ENCODE data around the gene BMPR1B.
"Not testable (repeated sequence)": the region's sequence is repeated elsewhere in the genome, so short reads cannot be mapped to it uniquely, and the experiment has no call there.

The BMPR1B gene

GRCh38 chr4:95158045-95158444 is 400.3 kb downstream of the BMPR1B start:
- H3K4me3 ChIP-seq (ENCODE audit: insufficient read depth, low read depth, low read length), result no peak overlapping the region
- peaks cover 7% of the 10 kb centered on the region for H3K4me1 ChIP-seq (ENCODE audit: control insufficient read depth, insufficient read depth, low read length)
- no peaks in the 10 kb centered on the region for H3K36me3 ChIP-seq (ENCODE audit: control insufficient read depth, insufficient read depth, low read length)
- H3K27me3 ChIP-seq (ENCODE audit: control insufficient read depth, insufficient read depth, low read length, poor library complexity, severe bottlenecking), result no peaks in the 10 kb centered on the region
- H3K27ac ChIP-seq (ENCODE audit: insufficient read depth, low read depth, low read length, poor library complexity, severe bottlenecking), result no peak overlapping the region
- no peaks in the 10 kb centered on the region for H3K9me3 ChIP-seq (ENCODE audit: control insufficient read depth, low read length)
- 88 to 95% methylated on average over 1 to 2 of the region's 2 CpGs for WGBS, 2 experiments

- H3K27me3 ChIP-seq (ENCODE audit: control insufficient read depth, insufficient read depth, low read length, poor library complexity, severe bottlenecking), result no peaks in the 10 kb centered on the region
- no peaks in the 10 kb centered on the region for H3K36me3 ChIP-seq (ENCODE audit: control insufficient read depth, insufficient read depth, low read length)
- peaks cover 7% of the 10 kb centered on the region for H3K4me1 ChIP-seq (ENCODE audit: control insufficient read depth, insufficient read depth, low read length)
- H3K27ac ChIP-seq (ENCODE audit: insufficient read depth, low read depth, low read length, poor library complexity, severe bottlenecking), result no peak overlapping the region
- 93 to 97% methylated on average over 2 of the region's 2 CpGs for WGBS, 2 experiments
- no peak overlapping the region for H3K4me3 ChIP-seq (ENCODE audit: insufficient read depth, low read depth, low read length)
- no peaks in the 10 kb centered on the region for H3K9me3 ChIP-seq (ENCODE audit: control insufficient read depth, low read length)
These were observed 400.9 kb downstream of the BMPR1B start for GRCh38 chr4:95158626-95159025.

GRCh38 chr4:95159384-95159783 is 401.6 kb downstream of the BMPR1B start:
- Histone ChIP-seq H3K4me3 (ENCODE audit: insufficient read depth, low read depth, low read length) (no peak overlapping the region), H3K27ac (ENCODE audit: insufficient read depth, low read depth, low read length, poor library complexity, severe bottlenecking) (no peak overlapping the region), H3K36me3 (ENCODE audit: control insufficient read depth, insufficient read depth, low read length) (no peaks in the 10 kb centered on the region), H3K27me3 (ENCODE audit: control insufficient read depth, insufficient read depth, low read length, poor library complexity, severe bottlenecking) (no peaks in the 10 kb centered on the region), H3K4me1 (ENCODE audit: control insufficient read depth, insufficient read depth, low read length) (peaks cover 7% of the 10 kb centered on the region), H3K9me3 (ENCODE audit: control insufficient read depth, low read length) (no peaks in the 10 kb centered on the region)
- 81 to 88% methylated on average over 4 of the region's 4 CpGs for WGBS, 2 experiments

GRCh38 chr4:95161781-95162469 is 404.2 kb downstream of the BMPR1B start:
- H3K4me3 ChIP-seq (ENCODE audit: insufficient read depth, low read depth, low read length), result no peak overlapping the region
- no peaks in the 10 kb centered on the region for H3K9me3 ChIP-seq (ENCODE audit: control insufficient read depth, low read length)
- no peaks in the 10 kb centered on the region for H3K36me3 ChIP-seq (ENCODE audit: control insufficient read depth, insufficient read depth, low read length)
- peaks cover 7% of the 10 kb centered on the region for H3K4me1 ChIP-seq (ENCODE audit: control insufficient read depth, insufficient read depth, low read length)
- H3K27ac ChIP-seq (ENCODE audit: insufficient read depth, low read depth, low read length, poor library complexity, severe bottlenecking), result no peak overlapping the region
- no peaks in the 10 kb centered on the region for H3K27me3 ChIP-seq (ENCODE audit: control insufficient read depth, insufficient read depth, low read length, poor library complexity, severe bottlenecking)
- WGBS, 2 experiments, result 89 to 91% methylated on average over 11 to 12 of the region's 12 CpGs

- Histone ChIP-seq H3K27ac (ENCODE audit: insufficient read depth, low read depth, low read length, poor library complexity, severe bottlenecking) (no peak overlapping the region), H3K36me3 (ENCODE audit: control insufficient read depth, insufficient read depth, low read length) (no peaks in the 10 kb centered on the region), H3K27me3 (ENCODE audit: control insufficient read depth, insufficient read depth, low read length, poor library complexity, severe bottlenecking) (no peaks in the 10 kb centered on the region), H3K9me3 (ENCODE audit: control insufficient read depth, low read length) (no peaks in the 10 kb centered on the region), H3K4me1 (ENCODE audit: control insufficient read depth, insufficient read depth, low read length) (peaks cover 7% of the 10 kb centered on the region), H3K4me3 (ENCODE audit: insufficient read depth, low read depth, low read length) (no peak overlapping the region)
- 94 to 96% methylated on average over 6 of the region's 6 CpGs for WGBS, 2 experiments
These were observed 405.1 kb downstream of the BMPR1B start for GRCh38 chr4:95162867-95163266.

- Histone ChIP-seq H3K4me1 (ENCODE audit: control insufficient read depth, insufficient read depth, low read length) (peaks cover 7% of the 10 kb centered on the region), H3K36me3 (ENCODE audit: control insufficient read depth, insufficient read depth, low read length) (no peaks in the 10 kb centered on the region), H3K27me3 (ENCODE audit: control insufficient read depth, insufficient read depth, low read length, poor library complexity, severe bottlenecking) (no peaks in the 10 kb centered on the region), H3K9me3 (ENCODE audit: control insufficient read depth, low read length) (no peaks in the 10 kb centered on the region), H3K4me3 (ENCODE audit: insufficient read depth, low read depth, low read length) (no peak overlapping the region), H3K27ac (ENCODE audit: insufficient read depth, low read depth, low read length, poor library complexity, severe bottlenecking) (no peak overlapping the region)
- 47 to 56% methylated on average over 3 of the region's 3 CpGs for WGBS, 2 experiments
These were observed 408.3 kb downstream of the BMPR1B start for GRCh38 chr4:95165926-95166524.

- Histone ChIP-seq H3K27me3 (ENCODE audit: control insufficient read depth, insufficient read depth, low read length, poor library complexity, severe bottlenecking) (no peaks in the 10 kb centered on the region), H3K36me3 (ENCODE audit: control insufficient read depth, insufficient read depth, low read length) (no peaks in the 10 kb centered on the region), H3K4me3 (ENCODE audit: insufficient read depth, low read depth, low read length) (no peak overlapping the region), H3K4me1 (ENCODE audit: control insufficient read depth, insufficient read depth, low read length) (no peaks in the 10 kb centered on the region), H3K9me3 (ENCODE audit: control insufficient read depth, low read length) (no peaks in the 10 kb centered on the region), H3K27ac (ENCODE audit: insufficient read depth, low read depth, low read length, poor library complexity, severe bottlenecking) (no peak overlapping the region)
- 90 to 93% methylated on average over 7 of the region's 7 CpGs for WGBS, 2 experiments
These were observed 410.1 kb downstream of the BMPR1B start for GRCh38 chr4:95167805-95168204.

GRCh38 chr4:95170176-95170575 is 412.4 kb downstream of the BMPR1B start:
- Histone ChIP-seq H3K36me3 (ENCODE audit: control insufficient read depth, insufficient read depth, low read length) (no peaks in the 10 kb centered on the region), H3K27me3 (ENCODE audit: control insufficient read depth, insufficient read depth, low read length, poor library complexity, severe bottlenecking) (no peaks in the 10 kb centered on the region), H3K4me1 (ENCODE audit: control insufficient read depth, insufficient read depth, low read length) (no peaks in the 10 kb centered on the region), H3K9me3 (ENCODE audit: control insufficient read depth, low read length) (no peaks in the 10 kb centered on the region), H3K4me3 (ENCODE audit: insufficient read depth, low read depth, low read length) (no peak overlapping the region), H3K27ac (ENCODE audit: insufficient read depth, low read depth, low read length, poor library complexity, severe bottlenecking) (no peak overlapping the region)
- WGBS, 2 experiments, result 92 to 95% methylated on average over 6 to 7 of the region's 7 CpGs

GRCh38 chr4:95171377-95171776 is 413.6 kb downstream of the BMPR1B start:
- not testable (repeated sequence) for H3K4me1 ChIP-seq (ENCODE audit: control insufficient read depth, insufficient read depth, low read length); H3K36me3 ChIP-seq (ENCODE audit: control insufficient read depth, insufficient read depth, low read length); H3K27ac ChIP-seq (ENCODE audit: insufficient read depth, low read depth, low read length, poor library complexity, severe bottlenecking); H3K9me3 ChIP-seq (ENCODE audit: control insufficient read depth, low read length); H3K4me3 ChIP-seq (ENCODE audit: insufficient read depth, low read depth, low read length); H3K27me3 ChIP-seq (ENCODE audit: control insufficient read depth, insufficient read depth, low read length, poor library complexity, severe bottlenecking)
- no CpG with 5 or more reads among the region's 3 CpGs for WGBS, 2 experiments

- WGBS, 2 experiments, result 90 to 100% methylated on average over 1 to 2 of the region's 2 CpGs
These were observed 421.2 kb downstream of the BMPR1B start for GRCh38 chr4:95178938-95179337.

More at GRCh38 chr4:95178938-95179337, 421.2 kb downstream of the BMPR1B start:
- Histone ChIP-seq H3K4me1 (ENCODE audit: control insufficient read depth, insufficient read depth, low read length) (peaks cover 24% of the 10 kb centered on the region), H3K36me3 (ENCODE audit: control insufficient read depth, insufficient read depth, low read length) (no peaks in the 10 kb centered on the region), H3K4me3 (ENCODE audit: insufficient read depth, low read depth, low read length) (no peak overlapping the region), H3K27me3 (ENCODE audit: control insufficient read depth, insufficient read depth, low read length, poor library complexity, severe bottlenecking) (no peaks in the 10 kb centered on the region), H3K9me3 (ENCODE audit: control insufficient read depth, low read length) (peaks cover 3% of the 10 kb centered on the region), H3K27ac (ENCODE audit: insufficient read depth, low read depth, low read length, poor library complexity, severe bottlenecking) (no peak overlapping the region)

All from ectodermal cell (in vitro differentiated cells).